ENCODE data around the gene GMPPA.

The GMPPA gene

GRCh38 chr2:219480004-219480403 is 18.7 kb upstream of the GMPPA start:
- in situ Hi-C loops (cut with HindIII; ENCODE audit: low pct_ligation_motif_present, low sequenced_read_pairs), result no loop called here

GRCh38 chr2:219482674-219483405 is 15.9 kb upstream of the GMPPA start:
- no peak for DNase-seq
- Histone ChIP-seq H3K27me3 (replicated peaks) (peaks cover 44% of the 10 kb centered on the region), H3K27ac (no peak overlapping the region), H3K4me3 (ENCODE audit: low read depth, low read length) (no peak overlapping the region), H3K36me3 (replicated peaks) (no peaks in the 10 kb centered on the region)
- in situ Hi-C loops (cut with HindIII; ENCODE audit: low pct_ligation_motif_present, low sequenced_read_pairs), result no loop called here
- TF ChIP-seq CTCF (IDR thresholded peaks at IDR 0.05; ENCODE audit: low read depth, low read length, missing control alignments), result no peak

More at GRCh38 chr2:219480004-219480403, 18.7 kb upstream of the GMPPA start:
- DNase-seq, result no peak
- Histone ChIP-seq H3K36me3 (replicated peaks) (no peaks in the 10 kb centered on the region), H3K27me3 (replicated peaks) (peaks cover 23% of the 10 kb centered on the region), H3K27ac (no peak overlapping the region), H3K4me3 (ENCODE audit: low read depth, low read length) (no peak overlapping the region)
- no peak for TF ChIP-seq CTCF (IDR thresholded peaks at IDR 0.05; ENCODE audit: low read depth, low read length, missing control alignments)

GRCh38 chr2:219483451-219484342 is 15.0 kb upstream of the GMPPA start:
- DNase-seq, result no peak
- peaks cover 47% of the 10 kb centered on the region for H3K27me3 ChIP-seq (replicated peaks)
- no peak overlapping the region for H3K4me3 ChIP-seq (ENCODE audit: low read depth, low read length)

GRCh38 chr2:219484343-219485200 is 14.1 kb upstream of the GMPPA start:
- Histone ChIP-seq H3K4me3 (ENCODE audit: low read depth, low read length) (no peak overlapping the region), H3K27me3 (replicated peaks) (peaks cover 47% of the 10 kb centered on the region), H3K36me3 (replicated peaks) (no peaks in the 10 kb centered on the region), H3K27ac (no peak overlapping the region)
- DNase-seq, result no peak
- TF ChIP-seq CTCF (IDR thresholded peaks at IDR 0.05; ENCODE audit: low read depth, low read length, missing control alignments), result no peak
- in situ Hi-C loops (cut with HindIII; ENCODE audit: low pct_ligation_motif_present, low sequenced_read_pairs), result no loop called here

More at GRCh38 chr2:219483451-219484342, 15.0 kb upstream of the GMPPA start:
- no peak for TF ChIP-seq CTCF (IDR thresholded peaks at IDR 0.05; ENCODE audit: low read depth, low read length, missing control alignments)
- Histone ChIP-seq H3K36me3 (replicated peaks) (no peaks in the 10 kb centered on the region), H3K27ac (no peak overlapping the region)
- in situ Hi-C loops (cut with HindIII; ENCODE audit: low pct_ligation_motif_present, low sequenced_read_pairs), result no loop called here

- Histone ChIP-seq H3K27ac (no peak overlapping the region), H3K27me3 (replicated peaks) (peaks cover 47% of the 10 kb centered on the region), H3K4me3 (ENCODE audit: low read depth, low read length) (no peak overlapping the region), H3K36me3 (replicated peaks) (no peaks in the 10 kb centered on the region)
- no peak for DNase-seq
- no peak for TF ChIP-seq CTCF (IDR thresholded peaks at IDR 0.05; ENCODE audit: low read depth, low read length, missing control alignments)
- in situ Hi-C loops (cut with HindIII; ENCODE audit: low pct_ligation_motif_present, low sequenced_read_pairs), result no loop called here
Observed at GRCh38 chr2:219485201-219485580, 13.5 kb upstream of the GMPPA start.

Measured in brain microvascular endothelial cell (primary cell).